EL (cell line): Measurements from ENCODE around the gene NLE1.
"Not testable (repeated sequence)": the region's sequence is repeated elsewhere in the genome, so short reads cannot be mapped to it uniquely, and the experiment has no call there.

ENCODE experiments used
- DNase-seq: peaks from one replicate; pipeline ENCODE4 v3.0.0-alpha.2; 2016

Gene NLE1

GRCh38 chr17:35141681-35142466 is at the start of gene NLE1:
NLE1 (minus strand) TSS chr17:35142303; CDS start chr17:35142275, 28 bp downstream.
- DNase-seq = peak; percentile 73

DNA sequence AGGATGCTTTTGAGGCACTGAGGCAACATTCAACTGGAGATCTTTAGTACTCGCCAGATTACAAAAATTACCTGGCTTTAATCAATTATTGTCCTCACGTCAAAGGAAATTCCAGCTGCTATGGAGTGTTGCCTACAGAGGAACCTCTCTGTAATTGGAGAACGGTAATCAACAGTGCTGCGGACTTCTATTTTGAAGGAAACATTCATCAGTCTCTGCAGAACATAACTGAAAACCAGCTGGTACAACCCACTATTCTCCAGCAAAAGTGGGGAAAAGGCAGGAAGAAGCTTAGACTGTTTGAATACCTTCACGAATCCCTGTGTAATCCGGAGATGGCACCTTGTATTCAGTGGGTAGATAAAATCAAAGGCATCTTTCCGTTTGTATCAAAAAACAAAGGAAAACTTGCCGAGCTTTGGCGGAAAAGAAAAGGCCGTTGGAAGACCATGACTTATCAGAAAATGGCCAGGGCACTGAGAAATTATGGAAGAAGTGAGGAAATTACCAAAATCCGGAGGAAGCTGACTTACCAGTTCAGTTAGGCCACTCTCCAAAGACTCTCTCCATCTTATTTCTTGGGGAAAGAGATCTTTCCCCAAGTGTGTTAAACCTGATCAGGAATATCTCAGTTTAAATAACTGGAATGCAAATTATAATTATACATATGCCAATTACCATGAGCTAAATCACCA is 49.0 kb upstream of the NLE1 start:
- DNase-seq = no peak

DNA sequence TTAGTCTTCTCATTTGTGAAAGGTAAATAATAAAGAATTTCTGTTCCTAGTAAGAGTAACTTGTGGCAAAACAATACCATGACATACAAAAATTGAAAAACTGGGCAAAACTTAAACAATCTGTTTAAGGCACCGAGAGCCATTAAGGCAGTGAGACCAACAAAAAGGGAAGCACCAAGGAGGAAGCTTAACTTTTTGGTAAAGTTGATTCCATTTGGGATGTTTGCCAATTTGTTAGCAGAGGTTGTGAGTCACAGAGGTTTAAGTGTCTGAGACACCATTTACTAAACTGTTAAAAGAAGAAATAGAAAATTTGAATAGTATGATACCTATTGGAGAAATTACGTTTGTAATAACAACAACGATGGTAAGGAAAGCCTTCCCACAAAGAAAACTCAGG is 47.2 kb upstream of the NLE1 start:
- peak; percentile 14 for DNase-seq

DNA sequence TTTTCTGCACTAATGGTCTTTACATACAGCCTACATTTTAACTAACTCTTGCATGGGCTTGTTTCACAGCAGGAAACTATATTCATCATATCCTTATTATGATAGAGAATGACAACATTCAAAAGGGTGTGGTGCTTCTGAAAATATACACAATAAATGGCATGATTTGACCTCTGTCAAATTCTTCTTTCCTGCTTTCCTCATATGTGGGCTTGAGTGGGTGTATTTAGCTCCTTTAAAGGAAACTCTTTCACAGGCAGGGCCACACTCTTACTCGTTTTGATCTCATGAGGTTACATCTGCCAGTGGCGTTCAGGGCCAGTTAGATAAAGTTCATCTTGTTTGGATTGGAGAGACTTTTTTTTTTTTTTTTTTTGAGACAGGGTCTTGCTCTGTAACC is 46.0 kb upstream of the NLE1 start:
- DNase-seq = no peak

- DNase-seq = no peak
Measured at GRCh38 chr17:35187481-35187880, 45.4 kb upstream of the NLE1 start.

DNA sequence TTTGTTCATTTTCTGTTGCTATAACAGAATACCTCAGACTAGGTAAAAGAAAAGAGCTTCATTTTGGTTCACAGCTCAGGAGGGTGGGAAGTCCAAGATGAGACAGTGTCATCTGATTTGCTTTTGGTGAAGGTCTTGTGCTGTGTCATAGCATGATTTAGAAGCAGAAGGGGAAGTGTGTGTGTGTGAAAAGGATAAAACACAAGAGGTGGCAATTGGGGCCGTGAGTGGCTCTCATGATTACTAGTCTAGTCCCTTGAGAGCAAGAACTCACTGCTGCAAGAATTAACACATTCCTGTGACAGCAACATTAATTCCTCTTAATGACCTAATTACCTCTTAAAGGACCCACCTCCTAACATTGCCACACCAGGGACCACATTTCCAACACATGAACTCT is 43.7 kb upstream of the NLE1 start:
- no peak for DNase-seq

GRCh38 chr17:35184274-35184673 is 42.2 kb upstream of the NLE1 start:
- DNase-seq = no peak

DNA sequence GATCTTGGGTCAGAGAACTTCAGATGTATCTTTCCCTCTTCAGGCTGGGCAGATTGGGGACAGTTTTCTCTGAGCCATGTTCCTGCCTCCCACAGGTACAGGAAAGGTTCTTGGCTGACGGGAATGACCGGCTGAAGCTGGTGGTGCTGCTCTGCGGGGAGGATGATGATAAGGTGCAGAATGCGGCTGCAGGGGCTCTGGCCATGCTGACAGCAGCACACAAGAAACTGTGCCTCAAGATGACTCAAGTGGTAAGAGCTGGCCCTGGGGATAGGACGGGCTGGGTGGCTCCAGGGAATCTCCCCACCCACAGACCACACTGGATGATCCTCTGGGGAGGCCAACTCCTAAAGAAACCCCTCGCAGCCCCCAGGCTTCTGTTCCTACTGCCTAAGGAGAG is 41.2 kb upstream of the NLE1 start:
- DNase-seq = no peak

GRCh38 chr17:35179379-35179778 is 37.3 kb upstream of the NLE1 start:
- not testable (repeated sequence) for DNase-seq

DNA sequence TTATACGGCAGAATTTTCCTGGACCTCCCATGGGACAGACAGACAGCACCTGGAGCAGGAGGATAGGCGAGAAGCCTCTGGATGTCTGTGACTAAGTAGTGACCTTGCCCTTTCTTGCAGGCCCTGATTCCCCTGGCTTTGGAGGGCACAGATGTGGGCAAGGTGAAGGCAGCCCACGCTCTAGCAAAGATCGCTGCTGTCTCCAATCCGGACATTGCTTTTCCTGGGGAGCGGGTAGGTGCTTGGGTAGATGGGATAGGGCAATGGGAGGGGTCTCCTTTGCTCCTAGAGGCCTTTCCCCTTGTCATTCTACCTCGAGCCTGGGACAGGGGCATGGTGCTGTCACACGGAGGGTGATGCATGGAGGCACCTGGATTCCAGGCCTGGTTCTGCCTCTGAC is 34.8 kb upstream of the NLE1 start:
- DNase-seq = no peak

DNA sequence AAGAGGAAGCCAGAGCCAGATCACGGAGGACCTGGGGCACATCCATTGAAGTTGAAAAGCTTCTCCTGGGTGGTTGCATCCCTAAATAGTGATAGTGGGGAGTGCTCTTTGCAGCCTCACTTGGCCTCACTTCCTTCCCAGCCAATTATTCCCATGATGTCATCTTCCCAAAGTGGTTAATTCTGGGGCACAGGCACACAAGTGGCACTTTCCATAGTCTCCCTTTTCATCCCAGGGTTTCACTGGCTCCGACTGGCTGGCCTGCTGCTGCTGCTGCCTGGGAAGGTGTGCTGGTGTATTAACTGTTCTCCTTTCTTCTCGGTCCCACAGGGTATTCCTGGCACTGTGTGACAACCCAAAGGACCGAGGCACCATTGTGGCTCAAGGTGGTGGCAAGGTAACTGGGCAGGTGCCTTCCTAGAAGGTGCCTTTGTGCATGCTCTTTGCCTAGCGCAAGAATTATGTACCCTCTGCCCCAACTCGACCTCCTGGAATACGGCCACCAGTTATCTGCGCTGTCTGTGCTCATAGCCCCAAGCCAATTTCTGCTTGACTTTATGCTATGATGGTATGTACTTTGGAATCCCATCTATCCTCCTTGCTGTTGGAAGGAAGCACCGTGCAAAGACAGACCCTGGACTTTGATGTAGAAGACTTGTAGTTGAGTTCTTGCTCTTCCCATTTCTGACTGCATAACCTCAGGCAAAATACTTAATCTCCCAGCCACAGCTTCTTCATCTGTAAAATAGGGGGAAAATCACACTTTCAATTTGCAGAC is 33.7 kb upstream of the NLE1 start:
- DNase-seq = no peak

GRCh38 chr17:35174835-35175334 is 32.8 kb upstream of the NLE1 start:
- no peak for DNase-seq

- DNase-seq = not testable (repeated sequence)
Measured at GRCh38 chr17:35172321-35172720, 30.2 kb upstream of the NLE1 start.

GRCh38 chr17:35171834-35172233 is 29.7 kb upstream of the NLE1 start:
- peak; percentile 37 for DNase-seq

GRCh38 chr17:35170968-35171771 is 29.1 kb upstream of the NLE1 start:
- DNase-seq = peak; percentile 35

GRCh38 chr17:35169835-35170363 is 27.8 kb upstream of the NLE1 start:
- DNase-seq = no peak

DNA sequence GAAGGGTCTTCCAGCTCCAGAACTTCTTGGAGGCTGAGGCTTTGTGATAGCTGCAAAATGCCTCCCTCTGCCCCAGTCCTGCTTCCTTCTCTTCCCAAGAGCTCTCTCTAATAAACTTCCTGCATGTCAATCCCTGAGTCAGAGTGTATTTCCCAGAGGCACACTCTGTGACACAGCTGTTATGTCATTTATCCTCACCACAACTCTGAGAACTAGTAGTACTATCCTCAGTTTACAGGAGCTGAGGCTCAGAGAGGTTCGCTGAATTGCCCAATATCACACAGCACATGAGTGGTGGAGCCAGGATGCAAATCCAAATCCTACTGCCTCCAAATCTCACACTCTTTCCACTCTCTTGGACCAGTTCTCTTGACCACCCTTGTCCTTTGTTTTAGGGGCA is 25.6 kb upstream of the NLE1 start:
- peak; percentile 47 for DNase-seq

DNA sequence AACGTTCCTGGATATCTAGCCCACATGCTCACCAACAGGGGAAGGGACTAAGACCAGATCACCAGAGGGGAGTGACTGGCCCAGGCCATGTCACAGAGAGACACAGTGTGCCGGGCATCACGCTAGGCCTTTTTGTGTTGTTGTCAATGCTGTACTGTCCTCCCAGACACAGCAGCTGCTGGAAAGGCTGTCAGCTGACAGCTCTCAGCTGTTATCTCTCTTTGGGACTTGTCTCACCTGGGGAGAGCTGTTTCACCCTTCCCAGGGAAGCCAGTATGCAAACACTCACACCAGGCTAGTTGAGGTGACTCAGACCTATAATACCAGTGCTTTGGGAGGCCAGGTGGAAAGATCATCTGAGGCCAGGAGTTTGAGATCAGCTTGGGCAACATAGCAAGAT is 24.9 kb upstream of the NLE1 start:
- DNase-seq = no peak

DNA sequence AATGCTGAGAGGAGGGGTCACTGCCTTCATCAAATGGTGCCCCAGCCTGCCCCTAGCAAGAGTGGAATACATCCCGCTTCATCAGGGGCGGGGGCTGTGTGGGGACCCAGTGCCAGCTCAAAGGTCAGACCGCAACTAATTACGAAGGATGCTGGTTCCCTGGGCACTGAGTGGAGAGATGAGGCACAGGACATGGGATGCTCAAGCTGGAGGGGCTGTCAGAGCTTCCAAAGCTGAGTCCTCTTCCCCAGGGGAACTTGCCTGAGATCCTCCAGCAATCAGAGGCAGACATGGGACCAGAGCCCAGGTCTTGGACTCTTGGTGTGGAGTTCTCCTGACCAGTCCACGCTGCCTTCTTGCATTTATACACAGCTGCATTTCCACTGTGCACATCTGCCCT is 24.4 kb upstream of the NLE1 start:
- DNase-seq = no peak

DNA sequence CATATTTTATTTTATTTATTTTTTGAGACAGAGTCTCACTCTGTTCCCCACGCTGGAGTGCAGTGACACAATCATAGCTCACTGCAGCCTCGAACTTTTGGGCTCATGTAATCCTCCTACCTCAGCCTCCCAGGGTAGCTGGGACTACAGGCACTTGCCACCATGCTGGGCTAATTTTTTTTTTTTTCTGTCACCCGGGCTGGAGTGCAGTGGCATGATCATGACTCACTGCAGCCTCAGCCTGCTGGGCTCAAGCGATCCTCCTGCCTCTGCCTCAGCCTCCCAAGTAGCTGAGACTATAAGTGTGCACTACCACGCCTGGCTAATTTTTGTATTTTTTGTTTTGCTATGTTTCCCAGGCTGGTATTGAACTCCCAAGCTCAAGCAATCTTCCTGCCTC is 22.6 kb upstream of the NLE1 start:
- no peak for DNase-seq

DNA sequence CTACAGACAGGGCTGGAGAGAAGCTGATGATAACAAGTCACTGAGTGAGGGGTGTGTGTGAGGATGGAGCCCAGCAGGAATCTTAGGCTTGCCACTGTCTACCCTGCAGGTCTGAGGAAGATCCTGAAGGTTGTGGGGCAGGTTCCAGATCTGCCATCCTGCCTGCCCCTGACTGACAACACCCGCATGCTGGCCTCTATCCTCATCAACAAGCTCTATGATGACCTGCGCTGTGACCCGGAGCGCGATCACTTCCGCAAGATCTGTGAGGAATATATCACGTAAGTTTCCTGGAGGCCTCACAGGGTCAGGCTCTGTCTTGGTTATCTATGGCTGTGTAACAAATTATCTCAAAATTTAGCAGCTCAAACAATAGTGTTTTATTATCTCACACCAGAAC is 21.8 kb upstream of the NLE1 start:
- no peak for DNase-seq

- DNase-seq = no peak
Measured at GRCh38 chr17:35162755-35163154, 20.7 kb upstream of the NLE1 start.
